Type B pancreatic cell (in vitro differentiated cells): ENCODE data around the gene GJB2. TPM values are rescaled to one million over a fixed set of nuclear protein-coding genes. Genes with fewer than 3 reads are reported as not detected.
A peak's percentile ranks its signal among the peaks of the same experiment; 100 is the strongest.

Experiments
- DNase-seq: peaks from one replicate; pipeline ENCODE4 v3.0.0; 2021; ENCODE audit warnings: mixed read lengths; ENCODE audit not compliant: unreplicated experiment; ENCODE audit errors: extremely low spot score
- H3K27ac Mint-ChIP-seq: 2 replicates; pipeline ENCODE4 v1.8.0; 2021; ENCODE audit warnings: mild to moderate bottlenecking, mixed read lengths
- H3K27me3 Mint-ChIP-seq: 2 replicates; pipeline ENCODE4 v1.8.0; 2021; ENCODE audit warnings: mixed read lengths
- H3K36me3 Mint-ChIP-seq: 2 replicates; pipeline ENCODE4 v1.8.0; 2021; ENCODE audit warnings: mixed read lengths
- H3K4me1 Mint-ChIP-seq: one replicate; pipeline ENCODE4 v1.8.0; 2021; ENCODE audit warnings: mixed read lengths; ENCODE audit not compliant: unreplicated experiment
- H3K4me3 Mint-ChIP-seq: 2 replicates; pipeline ENCODE4 v1.8.0; 2021; ENCODE audit warnings: mild to moderate bottlenecking, mixed read lengths
- H3K9me3 Mint-ChIP-seq: 2 replicates; pipeline ENCODE4 v1.8.0; 2021; ENCODE audit warnings: mixed read lengths
- CTCF ChIP-seq: fragments of 200-600 bp; sonication (generic); conservative IDR thresholded peaks from 2 replicates; pipeline ENCODE4 v1.5.0; 2021; ENCODE audit warnings: antibody characterized with exemption, mild to moderate bottlenecking
- long read RNA-seq: library from polyadenylated mRNA; unstranded; transcript quantifications from one replicate; pipeline ENCODE4 v2.0.0, GENCODE V29; 2020
- total RNA-seq: library from RNA; stranded (reverse); gene quantifications from 2 replicates; pipeline ENCODE4 v1.2.1, GENCODE V29; 2021; ENCODE audit warnings: low replicate concordance

Gene GJB2
- 14.3 and 17.0 TPM in 2 replicates for total RNA-seq
- long read RNA-seq, partial matches to known transcripts: 0 of 5 reads
- long read RNA-seq, other reads (novel, unspliced or antisense): 1 of 5 reads

DNA sequence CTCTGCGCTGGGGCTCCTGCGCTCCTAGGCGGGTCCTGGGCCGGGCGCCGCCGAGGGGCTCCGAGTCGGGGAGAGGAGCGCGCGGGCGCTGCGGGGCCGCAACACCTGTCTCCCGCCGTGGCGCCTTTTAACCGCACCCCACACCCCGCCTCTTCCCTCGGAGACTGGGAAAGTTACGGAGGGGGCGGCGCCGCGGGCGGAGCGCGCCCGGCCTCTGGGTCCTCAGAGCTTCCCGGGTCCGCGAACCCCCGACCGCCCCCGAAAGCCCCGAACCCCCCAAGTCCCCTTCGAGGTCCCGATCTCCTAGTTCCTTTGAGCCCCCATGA, at the start of gene GJB2:
Gene GJB2, minus strand, starts transcription at position 103 of the 326 bp plus-strand sequence. CDS start 3,357 bp downstream, outside the sequence.
- H3K27me3 Mint-ChIP-seq: peaks cover 81% of the 10 kb centered on the region
- no peak within 1 kb of the TSS for H3K27ac Mint-ChIP-seq
- peak within 1 kb of the TSS; percentile 86 for H3K4me3 Mint-ChIP-seq
- TF ChIP-seq CTCF: no peak
- H3K4me1 Mint-ChIP-seq: peaks cover 14% of the 10 kb centered on the region
- H3K9me3 Mint-ChIP-seq: no peaks in the 10 kb centered on the region
- H3K36me3 Mint-ChIP-seq: peaks cover 5% of the 10 kb centered on the region
- DNase-seq: no peak

GRCh38 chr13:20241593-20241992, 48.9 kb upstream of the GJB2 start:
- no peak overlapping the region for H3K4me3 Mint-ChIP-seq
- no peak overlapping the region for H3K27ac Mint-ChIP-seq
- DNase-seq: no peak
- no peak for TF ChIP-seq CTCF
- peaks cover 26% of the 10 kb centered on the region for H3K27me3 Mint-ChIP-seq
- no peaks in the 10 kb centered on the region for H3K36me3 Mint-ChIP-seq
- peaks cover 10% of the 10 kb centered on the region for H3K9me3 Mint-ChIP-seq
- peaks cover 4% of the 10 kb centered on the region for H3K4me1 Mint-ChIP-seq

- Mint-ChIP-seq H3K27ac (no peak overlapping the region), H3K9me3 (peaks cover 5% of the 10 kb centered on the region), H3K36me3 (no peaks in the 10 kb centered on the region), H3K4me3 (no peak overlapping the region), H3K27me3 (peaks cover 25% of the 10 kb centered on the region), H3K4me1 (no peaks in the 10 kb centered on the region)
- TF ChIP-seq CTCF: no peak
- DNase-seq: no peak
These were observed 47.0 kb upstream of the GJB2 start for GRCh38 chr13:20239748-20240147.

DNA sequence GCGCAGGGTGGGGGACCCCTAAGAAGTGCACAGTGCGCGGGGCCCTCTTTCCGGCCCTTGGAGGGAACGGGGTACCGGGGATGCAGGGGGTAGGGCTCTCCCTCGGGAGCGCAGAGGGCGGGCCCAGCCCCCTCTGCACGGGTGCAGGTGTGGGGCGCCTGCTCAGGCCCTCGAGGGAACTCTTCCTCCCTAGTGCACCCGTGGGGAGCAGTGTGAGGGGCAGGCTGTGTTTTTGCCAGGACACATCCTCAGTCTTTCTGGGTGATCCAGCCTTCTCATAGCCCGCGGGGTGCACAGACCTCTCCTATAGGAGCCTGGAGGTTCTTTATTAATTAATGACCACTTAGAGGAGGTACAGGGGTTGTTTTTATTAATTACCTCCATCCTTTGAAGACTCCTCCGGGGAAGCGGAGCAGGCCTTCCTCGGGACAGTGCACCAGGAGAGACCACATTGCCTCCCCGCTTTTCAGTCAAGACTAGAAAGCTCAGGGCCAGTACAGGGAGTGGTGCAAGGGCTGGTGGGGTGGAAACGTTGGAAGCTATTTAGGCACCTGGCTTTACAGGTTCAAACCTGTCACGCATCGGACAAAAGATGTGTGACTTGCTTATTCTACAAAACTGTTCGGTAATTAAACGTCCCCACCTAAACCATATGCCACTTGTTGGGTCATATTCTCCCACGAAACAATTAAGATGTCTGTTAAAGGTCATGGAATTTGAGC, 40.0 kb upstream of the GJB2 start:
- H3K27me3 Mint-ChIP-seq: peaks cover 59% of the 10 kb centered on the region
- DNase-seq: no peak

DNA sequence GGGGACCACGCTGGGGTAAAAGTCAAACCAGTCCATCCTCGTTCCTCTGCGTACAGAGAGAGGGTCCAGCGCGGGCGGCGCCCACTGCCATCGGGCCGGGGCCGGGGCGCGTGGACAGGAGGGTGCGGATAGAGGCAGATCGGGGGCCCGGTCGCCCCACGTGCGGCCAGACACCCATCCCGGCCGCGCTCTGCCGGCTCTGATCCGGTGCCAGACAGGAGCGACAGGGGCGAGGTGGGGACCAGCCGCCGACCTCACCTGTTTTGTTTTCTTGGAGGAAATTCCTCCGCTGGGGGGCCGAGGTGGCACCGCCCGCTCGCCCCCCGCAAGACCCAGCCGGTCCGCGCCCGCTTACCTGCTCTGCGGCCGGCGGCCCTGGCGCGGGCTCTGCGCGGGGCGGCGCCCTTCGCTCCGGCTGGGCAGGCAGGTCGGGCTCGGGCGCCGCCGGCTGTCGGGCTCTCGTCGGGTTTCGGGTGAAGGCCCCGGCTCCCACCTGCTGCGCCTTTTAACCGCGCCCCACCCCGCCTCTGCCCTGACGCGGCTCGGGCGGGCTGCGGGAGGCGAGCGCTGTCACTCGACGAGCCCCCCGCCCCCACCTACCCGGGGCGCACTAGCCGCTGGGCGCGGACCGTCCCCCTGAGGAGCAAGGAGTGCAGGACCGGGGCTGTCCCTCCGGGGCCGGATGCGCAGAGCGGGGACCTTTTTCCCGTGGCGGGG, 39.3 kb upstream of the GJB2 start, which contains the start of gene GJB6:
Gene GJB6, minus strand, starts transcription at position 481 of the 717 bp plus-strand sequence. CDS start 8,839 bp downstream, outside the sequence.
- no peaks in the 10 kb centered on the region for H3K9me3 Mint-ChIP-seq
- no peak for DNase-seq
- no peaks in the 10 kb centered on the region for H3K4me1 Mint-ChIP-seq
- H3K4me3 Mint-ChIP-seq: peak within 1 kb of the TSS; percentile 84
- peaks cover 3% of the 10 kb centered on the region for H3K36me3 Mint-ChIP-seq
- peaks cover 56% of the 10 kb centered on the region for H3K27me3 Mint-ChIP-seq
- H3K27ac Mint-ChIP-seq: peak within 1 kb of the TSS; percentile 74
- no peak for TF ChIP-seq CTCF

More for the DNA sequence above, 40.0 kb upstream of the GJB2 start:
- Mint-ChIP-seq H3K4me3 (peak overlapping the region; percentile 34), H3K4me1 (no peaks in the 10 kb centered on the region), H3K9me3 (no peaks in the 10 kb centered on the region), H3K36me3 (no peaks in the 10 kb centered on the region), H3K27ac (no peak overlapping the region)
- TF ChIP-seq CTCF: no peak
